Measurements from ENCODE around the gene SHFL.

Gene SHFL

GRCh38 chr19:10084803-10085202, 1.3 kb upstream of the SHFL start:
- H3K4me3 ChIP-seq (ENCODE audit: control insufficient read depth, low read depth, low read length), result no peak overlapping the region
- no peak for TF ChIP-seq CTCF (IDR thresholded peaks at IDR 0.05; ENCODE audit: control insufficient read depth, insufficient read depth, low read depth, low read length, missing control alignments)
- no peak for DNase-seq (ENCODE audit: low read depth)

- DNase-seq (ENCODE audit: low read depth), result no peak
- no peak for TF ChIP-seq CTCF (IDR thresholded peaks at IDR 0.05; ENCODE audit: control insufficient read depth, insufficient read depth, low read depth, low read length, missing control alignments)
- peak overlapping the region; percentile 100 for H3K4me3 ChIP-seq (ENCODE audit: control insufficient read depth, low read depth, low read length)
Observed at GRCh38 chr19:10086591-10087192, 575 bp downstream of the SHFL start.

- no peak for DNase-seq (ENCODE audit: low read depth)
- TF ChIP-seq CTCF (IDR thresholded peaks at IDR 0.05; ENCODE audit: control insufficient read depth, insufficient read depth, low read depth, low read length, missing control alignments), result no peak
- H3K4me3 ChIP-seq (ENCODE audit: control insufficient read depth, low read depth, low read length), result peak overlapping the region; percentile 100
Observed at GRCh38 chr19:10087296-10088061, 1.4 kb downstream of the SHFL start.

GRCh38 chr19:10088949-10089554, 2.9 kb downstream of the SHFL start:
- no peak overlapping the region for H3K4me3 ChIP-seq (ENCODE audit: control insufficient read depth, low read depth, low read length)
- DNase-seq (ENCODE audit: low read depth), result no peak
- TF ChIP-seq CTCF (IDR thresholded peaks at IDR 0.05; ENCODE audit: control insufficient read depth, insufficient read depth, low read depth, low read length, missing control alignments), result no peak

GRCh38 chr19:10089801-10090375, 3.8 kb downstream of the SHFL start:
- DNase-seq (ENCODE audit: low read depth), result no peak
- H3K4me3 ChIP-seq (ENCODE audit: control insufficient read depth, low read depth, low read length), result no peak overlapping the region
- no peak for TF ChIP-seq CTCF (IDR thresholded peaks at IDR 0.05; ENCODE audit: control insufficient read depth, insufficient read depth, low read depth, low read length, missing control alignments)

GRCh38 chr19:10091370-10091687, 5.2 kb downstream of the SHFL start:
- no peak for DNase-seq (ENCODE audit: low read depth)
- no peak overlapping the region for H3K4me3 ChIP-seq (ENCODE audit: control insufficient read depth, low read depth, low read length)
- no peak for TF ChIP-seq CTCF (IDR thresholded peaks at IDR 0.05; ENCODE audit: control insufficient read depth, insufficient read depth, low read depth, low read length, missing control alignments)
